HepG2 (cell line): Measurements from ENCODE around the gene CS. TPM values are rescaled to one million over a fixed set of nuclear protein-coding genes. Genes with fewer than 3 reads are reported as not detected.

Experiments
- CTCF ChIP-seq: sonication (generic); formaldehyde crosslinking; IDR thresholded peaks from 2 replicates; pipeline ENCODE4 v1.5.0; 2020; ENCODE audit warnings: mild to moderate bottlenecking, missing genetic modification reagents, moderate library complexity
- EED ChIP-seq: sonication (generic); formaldehyde crosslinking; IDR thresholded peaks from 2 replicates; pipeline ENCODE4 v1.5.0; 2020; ENCODE audit warnings: mild to moderate bottlenecking, missing genetic modification reagents
- ERF ChIP-seq: IDR thresholded peaks from 2 replicates; pipeline ENCODE4 v1.6.1; 2018; ENCODE audit warnings: missing biosample characterization, missing genetic modification reagents
- FOXJ3 ChIP-seq: sonication (generic); formaldehyde crosslinking; IDR thresholded peaks from 2 replicates; pipeline ENCODE4 v1.4.0; 2020; ENCODE audit warnings: missing genetic modification reagents, mild to moderate bottlenecking, borderline replicate concordance
- FOXO1 ChIP-seq: sonication (generic); formaldehyde crosslinking; IDR thresholded peaks from 2 replicates; pipeline ENCODE4 v1.4.0; 2020; ENCODE audit warnings: missing genetic modification reagents
- GATA4 ChIP-seq: sonication (generic); IDR thresholded peaks from 2 replicates; pipeline ENCODE4 v1.6.1; 2016; ENCODE audit warnings: antibody characterized with exemption, low read depth, borderline replicate concordance
- HNF1B ChIP-seq: sonication (generic); formaldehyde crosslinking; IDR thresholded peaks from 2 replicates; pipeline ENCODE4 v1.5.1; 2020; ENCODE audit warnings: mild to moderate bottlenecking, moderate library complexity, missing genetic modification reagents
- NFE2L2 ChIP-seq: fragments of 150-350 bp; IDR thresholded peaks from 2 replicates; pipeline ENCODE4 v1.6.1; 2014; ENCODE audit warnings: low read length
- NR3C1 ChIP-seq: sonication (generic); formaldehyde crosslinking; IDR thresholded peaks from 2 replicates; pipeline ENCODE4 v1.4.0; 2020; ENCODE audit warnings: missing genetic modification reagents
- PCBP2 ChIP-seq: fragments of 200-400 bp; formaldehyde crosslinking; optimal IDR thresholded peaks from 2 replicates; pipeline ENCODE3; 2018; ENCODE audit warnings: low read length, low read depth; ENCODE audit not compliant: poor library complexity, severe bottlenecking
- SRSF4 ChIP-seq: fragments of 200-400 bp; formaldehyde crosslinking; IDR thresholded peaks from one replicate; pipeline ENCODE4 v1.6.1; 2018; ENCODE audit warnings: mild to moderate bottlenecking, low read depth, low read length, moderate library complexity; ENCODE audit not compliant: poor library complexity, severe bottlenecking
- ZFY ChIP-seq: sonication (generic); formaldehyde crosslinking; IDR thresholded peaks from 2 replicates; pipeline ENCODE4 v1.4.0; 2020; ENCODE audit warnings: missing genetic modification reagents
- ZFYVE20 ChIP-seq: sonication (generic); formaldehyde crosslinking; IDR thresholded peaks from 2 replicates; pipeline ENCODE4 v1.8.0; 2023; ENCODE audit warnings: low read depth, mild to moderate bottlenecking, moderate library complexity, missing genetic modification reagents, borderline replicate concordance
- ZNF260 ChIP-seq: sonication (generic); formaldehyde crosslinking; IDR thresholded peaks from 2 replicates; pipeline ENCODE4 v1.4.0; 2020; ENCODE audit warnings: missing genetic modification reagents, low read depth, mild to moderate bottlenecking, borderline replicate concordance
- ZNF329 ChIP-seq: sonication (generic); formaldehyde crosslinking; IDR thresholded peaks from 2 replicates; pipeline ENCODE4 v1.9.0; 2021; ENCODE audit warnings: low read depth, mild to moderate bottlenecking, missing genetic modification reagents
- ZNF546 ChIP-seq: sonication (generic); formaldehyde crosslinking; conservative IDR thresholded peaks from 2 replicates; pipeline ENCODE4 v1.8.1; 2023; ENCODE audit warnings: mild to moderate bottlenecking, missing genetic modification reagents
- ZNF563 ChIP-seq: sonication (generic); formaldehyde crosslinking; IDR thresholded peaks from 2 replicates; pipeline ENCODE4 v1.8.0; 2022; ENCODE audit warnings: mild to moderate bottlenecking, moderate library complexity, missing genetic modification reagents
- ZNF574 ChIP-seq: sonication (generic); formaldehyde crosslinking; IDR thresholded peaks from 2 replicates; pipeline ENCODE4 v1.4.0; 2020; ENCODE audit warnings: missing genetic modification reagents
- ZNF770 ChIP-seq: sonication (generic); formaldehyde crosslinking; IDR thresholded peaks from 2 replicates; pipeline ENCODE4 v1.5.0; 2020; ENCODE audit warnings: mild to moderate bottlenecking, missing genetic modification reagents
- ZNF839 ChIP-seq: sonication (generic); formaldehyde crosslinking; IDR thresholded peaks from 2 replicates; pipeline ENCODE4 v1.4.0; 2020; ENCODE audit warnings: missing genetic modification reagents, mild to moderate bottlenecking, borderline replicate concordance
- polyA plus RNA-seq, 8 experiments: library from polyadenylated mRNA; depleted of rRNA in 3 of 8; stranded (reverse) in 7 of 8; unstranded in 1 of 8; fragments of >200 nt; fragmentation: Illumina TruSeq in 4 of 8; extraction: Trizol in 4 of 8; gene quantifications; 2 replicates each; pipeline versions ENCODE4 v1.2.1 to v1.2.3, GENCODE V29; 2011 to 2016; ENCODE audit warnings: low read depth in 4 of 8, missing spikeins in 1 of 8, mixed read lengths in 1 of 8; ENCODE audit not compliant: insufficient read depth in 1 of 8
- total RNA-seq, 5 experiments: library from RNA; depleted of rRNA; stranded (reverse); fragments of >200 nt; fragmentation: Illumina TruSeq; extraction: Trizol; gene quantifications; 2 replicates each; pipeline ENCODE4 v1.2.3, GENCODE V29; 2016; ENCODE audit warnings: low read depth in 1 of 5

The CS gene
- total and polyA plus RNA-seq, 2 of the 13 experiments (the other 11 are each of a cell fraction or from before 2014, with no cell fraction given): 173 to 175 TPM

GRCh38 chr12:56221757-56222530 is 78.2 kb downstream of the CS start, which contains the start of gene RNF41 (continued):
- TF ChIP-seq ZNF770 (CRISPR knock-in tag): peak; percentile 90
- TF ChIP-seq NFE2L2: no peak
- 0 out of 2 replicates have a peak, but pooled peaks have one; percentile 30 for TF ChIP-seq ZNF329 (CRISPR knock-in tag)
- TF ChIP-seq ZNF546 (CRISPR knock-in tag): no peak
- peak; percentile 53 for TF ChIP-seq PCBP2
- peak; percentile 48 for TF ChIP-seq EED (CRISPR knock-in tag)
- TF ChIP-seq GATA4: peak; percentile 42; the same call in 1 of the 2 replicates
- peak; percentile 98 for TF ChIP-seq ZNF574 (CRISPR knock-in tag)
- no peak for TF ChIP-seq ZFYVE20 (CRISPR knock-in tag)
- peak; percentile 93 for TF ChIP-seq ZFY (CRISPR knock-in tag)
- peak; percentile 70 for TF ChIP-seq HNF1B
- peak; percentile 41; the same call in 1 of the 2 replicates for TF ChIP-seq ZNF839 (CRISPR knock-in tag)
- TF ChIP-seq FOXJ3 (CRISPR knock-in tag): 0 out of 2 replicates have a peak, but pooled peaks have one; percentile 58
- TF ChIP-seq ZNF563: peak; percentile 77; the same call in 1 of the 2 replicates
- no peak for TF ChIP-seq SRSF4
- TF ChIP-seq ERF (CRISPR knock-in tag): peak; percentile 76
- TF ChIP-seq FOXO1 (CRISPR knock-in tag): peak; percentile 16; the same call in 1 of the 2 replicates
- no peak for TF ChIP-seq ZNF260 (CRISPR knock-in tag)
- TF ChIP-seq NR3C1 (CRISPR knock-in tag): no peak
- peak; percentile 29 for TF ChIP-seq CTCF (CRISPR knock-in tag)
